Stomach (tissue), 4 donors: ENCODE results near the gene HOXD10.

ENCODE experiments used
- CTCF ChIP-seq, 7 experiments: fragments of 450-650 bp in 4 of 7; fragments of 200-600 bp in 3 of 7; sonication (generic) in 3 of 7; IDR thresholded peaks; one replicate each; pipeline ENCODE4 v1.5.1; 2016 to 2019; ENCODE audit warnings: antibody characterized with exemption in 7 of 7, control low read depth in 2 of 7, mild to moderate bottlenecking in 1 of 7
- EP300 ChIP-seq: sonication (generic); formaldehyde crosslinking; IDR thresholded peaks from one replicate; pipeline ENCODE4 v1.6.1; 2017; ENCODE audit warnings: antibody characterized with exemption
- POLR2A ChIP-seq, 4 donors: fragments of 450-650 bp; IDR thresholded peaks; one replicate each; pipeline ENCODE4 v1.6.1; 2016; ENCODE audit warnings: antibody characterized with exemption in 4 of 4, control low read depth in 2 of 4, mild to moderate bottlenecking in 1 of 4, moderate library complexity in 1 of 4
- POLR2AphosphoS5 ChIP-seq, 3 donors: sonication (generic); formaldehyde crosslinking; IDR thresholded peaks; one replicate each; pipeline ENCODE4 v1.6.1; 2016; ENCODE audit warnings: antibody characterized with exemption in 3 of 3

- TF ChIP-seq CTCF (IDR thresholded peaks at IDR 0.05), result no peak
- TF ChIP-seq EP300, result no peak
- TF ChIP-seq POLR2A (IDR thresholded peaks at IDR 0.05), result no peak
- no peak for TF ChIP-seq POLR2AphosphoS5 (IDR thresholded peaks at IDR 0.05)
Observed at GRCh38 chr2:176076796-176077195, 39.8 kb upstream of the HOXD10 start.
